GM21390 (cell line): ENCODE results near the gene OR4N2.
"Not testable (repeated sequence)": the region's sequence is repeated elsewhere in the genome, so short reads cannot be mapped to it uniquely, and the experiment has no call there.

Experiments
- ATAC-seq: cut with Tn5 transposase; IDR thresholded peaks from one replicate; pipeline ENCODE4 v1.9.1; 2021; ENCODE audit not compliant: unreplicated experiment

OR4N2 gene

GRCh38 chr14:19803470-19803869, at the start of gene OR4N2:
TSS of gene OR4N2 (plus strand) at chr14:19803770. CDS start at chr14:19827449, 23,679 bp downstream.
- ATAC-seq, result not testable (repeated sequence)

DNA sequence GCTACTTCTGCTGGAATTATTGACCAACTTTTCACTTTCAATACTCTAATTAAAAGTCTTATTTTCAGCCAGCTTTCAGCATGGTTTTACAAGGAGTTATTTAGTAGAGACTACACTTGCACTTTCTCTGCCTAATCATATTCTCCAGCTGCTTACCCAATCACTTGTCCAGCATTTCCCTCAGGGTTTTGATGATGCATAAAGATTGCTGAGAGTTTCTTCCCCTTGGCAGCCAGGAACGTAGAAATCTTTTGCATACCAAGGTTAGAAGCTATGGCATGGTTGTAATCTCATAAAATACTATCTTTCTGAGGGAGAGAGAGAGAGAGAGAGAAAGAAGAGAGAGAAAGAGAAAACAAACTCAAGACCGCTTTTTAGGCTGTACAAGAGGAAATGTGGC, 49.4 kb upstream of the OR4N2 start:
- no peak for ATAC-seq

GRCh38 chr14:19771491-19771890, 32.1 kb upstream of the OR4N2 start:
- ATAC-seq, result not testable (repeated sequence)

- no peak for ATAC-seq
Measured at GRCh38 chr14:19771895-19772430, 31.6 kb upstream of the OR4N2 start.

GRCh38 chr14:19772454-19772853, 31.1 kb upstream of the OR4N2 start:
- not testable (repeated sequence) for ATAC-seq

DNA sequence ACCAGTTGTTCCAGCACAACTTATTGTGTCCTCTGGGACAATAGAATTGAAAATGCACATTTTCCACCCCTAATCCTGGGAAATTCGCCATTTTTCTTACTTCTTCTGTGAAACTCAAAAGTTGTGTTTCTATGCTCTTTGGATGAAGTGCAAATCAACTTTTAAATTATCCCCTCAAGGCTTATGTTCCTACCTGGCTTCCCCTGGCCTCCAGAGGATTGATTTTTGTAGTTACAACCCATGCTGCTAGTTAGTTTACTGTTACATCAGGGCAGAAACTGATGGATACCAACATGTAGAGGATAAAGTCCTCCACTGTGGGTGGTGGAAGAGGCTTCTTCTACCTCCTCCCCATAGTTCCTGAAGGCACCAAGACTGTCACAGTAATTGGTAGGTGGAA, 30.4 kb upstream of the OR4N2 start, which contains the start of gene OR4M1:
OR4M1 (plus strand) TSS at position 301 of the 400 bp plus-strand sequence. CDS start 6,819 bp downstream, outside the sequence.
- ATAC-seq, result not testable (repeated sequence)

DNA sequence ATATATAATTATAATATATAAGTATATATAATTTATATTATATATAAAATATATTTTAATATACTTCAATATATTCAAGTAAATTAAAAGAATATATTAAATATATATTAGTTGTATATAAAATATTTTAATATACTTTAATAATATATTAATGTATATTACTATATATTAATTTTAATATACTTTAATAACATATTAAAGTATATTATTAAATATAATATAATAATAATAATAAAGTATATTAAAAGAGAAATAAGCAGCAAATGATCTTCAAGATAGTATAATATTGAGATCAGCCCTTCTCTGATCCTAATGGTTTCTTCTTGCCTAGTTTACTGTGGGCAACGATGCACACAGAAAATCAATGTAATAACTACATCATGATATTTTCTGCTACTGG, 28.0 kb upstream of the OR4N2 start:
- no peak for ATAC-seq

- ATAC-seq, result not testable (repeated sequence)
Measured at GRCh38 chr14:19785848-19786247, 17.7 kb upstream of the OR4N2 start.

- not testable (repeated sequence) for ATAC-seq
Measured at GRCh38 chr14:19787318-19787717, 16.3 kb upstream of the OR4N2 start.

DNA sequence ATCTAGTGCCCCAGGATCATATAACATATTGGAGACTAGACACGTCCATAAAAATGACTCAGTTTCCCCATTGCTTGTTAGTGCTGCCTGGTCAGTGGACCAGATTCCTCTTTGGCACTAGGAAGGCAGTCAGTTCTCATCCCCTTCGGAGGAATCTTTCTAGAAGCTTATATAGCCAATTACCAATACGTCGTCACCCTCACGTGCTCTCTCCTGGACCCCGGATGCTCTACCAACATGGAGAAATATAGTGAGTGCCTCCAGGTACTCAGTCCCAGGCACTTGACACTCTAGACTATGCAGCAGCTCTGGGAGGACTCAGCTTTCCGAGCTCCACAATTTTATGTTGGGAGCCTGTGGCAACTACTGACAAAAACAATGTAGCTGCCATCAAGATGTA, 15.4 kb upstream of the OR4N2 start:
- ATAC-seq, result not testable (repeated sequence)

- ATAC-seq, result not testable (repeated sequence)
Measured at GRCh38 chr14:19796520-19797108, 7.0 kb upstream of the OR4N2 start.

GRCh38 chr14:19799880-19800279, 3.7 kb upstream of the OR4N2 start:
- ATAC-seq, result no peak

DNA sequence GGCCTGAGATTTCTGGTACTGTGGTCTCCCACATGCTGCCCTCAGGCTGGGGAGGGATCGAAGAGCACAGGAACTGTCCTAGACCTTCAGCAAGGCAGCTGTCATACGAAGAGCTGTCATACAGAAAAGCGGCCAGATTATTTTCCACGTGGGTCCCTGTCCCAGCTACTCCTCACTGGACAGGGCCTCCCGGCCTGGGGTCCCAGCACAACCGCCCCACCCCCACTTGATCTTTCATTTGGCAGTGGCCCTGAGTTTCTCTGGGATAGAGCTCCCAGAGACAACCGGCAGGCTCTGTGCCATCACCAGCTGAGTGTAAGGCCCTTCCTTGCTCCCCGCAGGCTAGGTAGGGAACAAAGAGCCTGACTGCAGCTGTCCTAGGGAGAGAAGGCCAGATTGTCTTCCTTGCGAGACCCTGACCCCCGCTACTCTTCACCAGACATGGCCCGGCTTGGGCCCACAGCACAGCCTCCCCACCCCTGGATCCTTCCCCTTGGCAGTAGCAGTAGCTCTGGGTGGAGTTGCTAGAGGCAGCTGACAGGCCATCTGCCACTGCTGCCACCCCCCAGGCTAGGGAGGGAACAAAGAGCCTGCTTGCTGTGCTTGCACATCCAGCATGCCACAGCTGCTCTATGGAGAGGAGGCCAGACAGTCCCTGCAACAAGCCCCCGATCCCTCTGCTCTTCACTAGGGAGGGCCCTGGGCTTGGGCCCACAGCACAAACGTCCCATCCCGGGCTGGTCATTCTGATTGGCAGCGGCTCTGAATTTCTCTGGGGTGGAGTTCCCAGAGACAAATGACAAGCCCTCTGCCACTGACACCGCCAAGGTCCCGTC, 3.1 kb upstream of the OR4N2 start:
- ATAC-seq, result no peak

- ATAC-seq, result no peak
Measured at GRCh38 chr14:19801118-19801464, 2.5 kb upstream of the OR4N2 start.

DNA sequence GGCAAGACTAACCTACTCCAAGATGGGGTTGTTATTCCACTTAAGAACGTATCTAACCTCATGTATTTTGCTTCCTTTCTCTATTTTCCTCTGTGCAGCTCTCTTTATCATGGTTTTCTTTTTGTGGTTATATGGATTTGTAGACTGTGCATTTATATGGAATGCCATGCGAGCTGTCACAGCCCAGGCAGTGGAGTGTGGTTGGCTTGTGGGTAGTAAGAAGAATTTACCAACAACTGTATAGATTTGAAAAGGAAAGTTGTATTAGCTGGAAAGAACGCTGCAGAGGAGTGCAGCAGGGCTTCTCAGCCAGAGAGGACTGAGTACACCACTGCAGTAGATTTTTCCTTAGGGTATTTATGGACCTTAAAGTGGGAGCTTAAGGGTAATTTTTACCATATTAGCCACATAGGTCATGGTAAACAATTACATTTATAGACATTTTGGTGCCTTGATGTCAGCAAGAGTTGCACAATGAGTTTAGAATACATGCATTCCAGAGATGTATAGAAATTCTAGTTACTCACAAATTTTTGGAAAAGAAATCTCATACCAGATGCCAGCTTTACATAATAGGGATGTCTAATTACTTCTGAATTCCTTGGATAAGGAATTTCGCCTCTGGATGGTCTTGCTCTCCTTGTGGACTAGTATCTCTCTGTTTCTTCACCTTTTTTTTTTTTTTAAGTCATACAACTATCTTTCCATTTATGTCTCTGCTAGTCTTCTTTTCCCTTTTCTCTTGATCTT, 9.8 kb downstream of the OR4N2 start:
- ATAC-seq, result not testable (repeated sequence)

- not testable (repeated sequence) for ATAC-seq
Measured at GRCh38 chr14:19819879-19820278, 16.3 kb downstream of the OR4N2 start.

DNA sequence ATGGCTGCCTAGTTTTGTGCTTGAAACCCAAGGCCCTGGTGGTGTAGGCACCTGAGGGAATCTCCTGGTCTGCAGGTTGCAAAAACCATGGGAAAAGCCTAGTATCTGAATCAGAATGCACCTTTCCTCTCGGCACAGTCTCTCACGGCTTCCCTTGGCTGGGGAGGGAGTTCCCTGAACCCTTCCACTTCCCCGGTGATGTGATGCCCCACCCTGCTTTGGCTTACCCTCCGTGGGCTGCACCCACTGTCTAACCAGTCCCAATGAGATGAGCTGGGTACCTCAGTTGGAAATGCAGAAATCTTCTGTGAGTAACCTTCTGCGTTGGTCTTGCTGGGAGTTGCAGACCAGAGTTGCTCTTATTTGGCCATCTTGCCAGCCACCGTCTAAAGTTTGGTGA, 17.4 kb downstream of the OR4N2 start:
- ATAC-seq, result not testable (repeated sequence)

DNA sequence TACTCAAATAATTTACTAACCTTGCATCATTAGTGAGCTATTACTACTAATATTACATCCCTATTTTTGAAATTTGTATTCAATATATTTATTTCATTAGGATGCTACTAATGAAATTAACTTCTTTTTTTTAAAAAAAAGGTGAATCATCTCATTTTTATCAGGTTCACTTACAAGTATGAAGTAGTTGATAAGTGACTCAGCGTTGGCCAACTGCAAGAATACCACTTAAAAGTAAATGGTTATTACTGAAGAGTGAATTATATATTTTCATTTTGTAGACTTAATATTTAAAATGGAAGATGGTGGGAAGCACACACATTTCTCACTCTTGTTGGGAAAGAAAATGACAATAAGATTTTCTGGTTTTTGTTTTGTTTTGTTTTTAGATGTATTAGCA, 19.6 kb downstream of the OR4N2 start:
- ATAC-seq, result no peak

GRCh38 chr14:19823765-19824164, 20.2 kb downstream of the OR4N2 start:
- no peak for ATAC-seq

- ATAC-seq, result not testable (repeated sequence)
Measured at GRCh38 chr14:19827626-19828244, 24.2 kb downstream of the OR4N2 start.

DNA sequence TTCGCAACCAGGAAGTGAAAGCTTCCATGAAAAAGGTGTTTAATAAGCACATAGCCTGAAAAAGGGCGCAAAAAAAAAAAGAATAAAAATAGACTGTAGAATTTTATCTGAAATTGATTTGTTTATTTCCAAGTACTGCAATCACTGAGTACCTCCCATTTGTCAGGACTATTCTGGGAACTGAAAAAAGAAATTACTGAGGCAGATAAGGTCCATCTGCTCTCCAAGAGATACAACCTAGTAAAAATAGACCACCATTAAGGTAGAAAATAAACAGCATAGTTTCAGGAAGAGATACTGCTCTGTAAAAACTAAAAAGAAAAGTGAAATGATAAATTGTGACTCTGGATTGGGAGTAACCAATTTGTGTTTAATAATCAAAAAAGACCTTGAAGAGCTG, 24.7 kb downstream of the OR4N2 start:
- ATAC-seq, result no peak
